ENCODE measurements around the gene NDUFAF4. TPM values are rescaled to one million over a fixed set of nuclear protein-coding genes. Genes with fewer than 3 reads are reported as not detected.

The NDUFAF4 gene
- total and polyA plus RNA-seq, 11 donors: 59.6 to 107 (median 82.6) TPM

- intact Hi-C loops (cut with DNase I): loop anchor here in 1 of 10 donors (2.0 kb wide), 1 partner anchor 25 kb away; no protein-coding TSS in a partner anchor
- peak overlapping the region; percentile 49 to 75 (median 63) for H3K4me3 ChIP-seq
- no peak for TF ChIP-seq CTCF (IDR thresholded peaks at IDR 0.05)
- ATAC-seq (peak; percentile 63 to 87 (median 79)), DNase-seq (no peak)
- H3K4me1 ChIP-seq: peaks cover 0 to 15% (median 1%) of the 10 kb centered on the region in 12 donors
- peak overlapping the region in 11 of 12 donors; percentile 28 to 87 (median 76) for H3K27ac ChIP-seq
- no peaks in the 10 kb centered on the region for H3K36me3 ChIP-seq
- H3K27me3 ChIP-seq: peaks cover 0 to 3% (median 0%) of the 10 kb centered on the region in 9 donors
- WGBS, 4 donors: 5 to 13% (median 8%) methylated on average over 11 to 34 of the region's 34 CpGs
- no peaks in the 10 kb centered on the region for H3K9me3 ChIP-seq
Measured at GRCh38 chr6:96923871-96924493, 26.3 kb upstream of the NDUFAF4 start.

- 52 to 67% (median 63%) methylated on average over 3 of the region's 3 CpGs for WGBS, 4 donors
- TF ChIP-seq CTCF (IDR thresholded peaks at IDR 0.05) (no peak), POLR2A (IDR thresholded peaks at IDR 0.05) (no peak)
- ATAC-seq (no peak), DNase-seq (no peak)
- H3K4me1 ChIP-seq: peaks cover 0 to 15% (median 1%) of the 10 kb centered on the region in 12 donors
- H3K36me3 ChIP-seq: no peaks in the 10 kb centered on the region
- H3K27ac ChIP-seq: peak overlapping the region in 9 of 12 donors; percentile 66 to 87 (median 76)
- peaks cover 0 to 3% (median 0%) of the 10 kb centered on the region in 9 donors for H3K27me3 ChIP-seq
- intact Hi-C loops (cut with DNase I): no loop called here
- peak overlapping the region in 4 of 12 donors; percentile 57 to 75 (median 66) for H3K4me3 ChIP-seq
- H3K9me3 ChIP-seq: no peaks in the 10 kb centered on the region
Measured at GRCh38 chr6:96923400-96923799, 25.7 kb upstream of the NDUFAF4 start.

GRCh38 chr6:96917098-96917497 is 19.4 kb upstream of the NDUFAF4 start:
- H3K4me3 ChIP-seq: no peak overlapping the region
- TF ChIP-seq CTCF (IDR thresholded peaks at IDR 0.05): no peak
- TF ChIP-seq POLR2A (IDR thresholded peaks at IDR 0.05): no peak
- H3K9me3 ChIP-seq: peaks cover 0 to 4% (median 0%) of the 10 kb centered on the region in 12 donors
- WGBS, 4 donors: 91 to 98% (median 92%) methylated on average over 1 of the region's 1 CpG
- H3K27me3 ChIP-seq: no peaks in the 10 kb centered on the region
- H3K4me1 ChIP-seq: no peaks in the 10 kb centered on the region
- H3K27ac ChIP-seq: no peak overlapping the region
- ATAC-seq (no peak), DNase-seq (no peak)
- intact Hi-C loops (cut with DNase I): no loop called here
- no peaks in the 10 kb centered on the region for H3K36me3 ChIP-seq

- TF ChIP-seq CTCF (IDR thresholded peaks at IDR 0.05): no peak
- TF ChIP-seq POLR2A (IDR thresholded peaks at IDR 0.05): no peak
- no peak overlapping the region for H3K4me3 ChIP-seq
- peaks cover 0 to 4% (median 0%) of the 10 kb centered on the region in 12 donors for H3K9me3 ChIP-seq
- ATAC-seq (no peak), DNase-seq (no peak)
- WGBS, 4 donors: 67 to 89% (median 86%) methylated on average over 3 of the region's 3 CpGs
- H3K4me1 ChIP-seq: no peaks in the 10 kb centered on the region
- H3K36me3 ChIP-seq: no peaks in the 10 kb centered on the region
- peaks cover 0 to 5% (median 0%) of the 10 kb centered on the region in 9 donors for H3K27me3 ChIP-seq
- intact Hi-C loops (cut with DNase I): no loop called here
- no peak overlapping the region for H3K27ac ChIP-seq
Measured at GRCh38 chr6:96913621-96914020, 15.9 kb upstream of the NDUFAF4 start.
